LNCAP (cell line): ENCODE data around the gene CDC14A.

Experiments
- TF ChIP-seq, protein P1 (sequence below): fragments of 450-650 bp; IDR thresholded peaks from 2 replicates; pipeline ENCODE4 v1.5.1; 2017; ENCODE audit warnings: mild to moderate bottlenecking

The CDC14A gene

GRCh38 chr1:100530880-100531487 lies 178.7 kb downstream of the CDC14A start:
- TF ChIP-seq, protein P1, sequence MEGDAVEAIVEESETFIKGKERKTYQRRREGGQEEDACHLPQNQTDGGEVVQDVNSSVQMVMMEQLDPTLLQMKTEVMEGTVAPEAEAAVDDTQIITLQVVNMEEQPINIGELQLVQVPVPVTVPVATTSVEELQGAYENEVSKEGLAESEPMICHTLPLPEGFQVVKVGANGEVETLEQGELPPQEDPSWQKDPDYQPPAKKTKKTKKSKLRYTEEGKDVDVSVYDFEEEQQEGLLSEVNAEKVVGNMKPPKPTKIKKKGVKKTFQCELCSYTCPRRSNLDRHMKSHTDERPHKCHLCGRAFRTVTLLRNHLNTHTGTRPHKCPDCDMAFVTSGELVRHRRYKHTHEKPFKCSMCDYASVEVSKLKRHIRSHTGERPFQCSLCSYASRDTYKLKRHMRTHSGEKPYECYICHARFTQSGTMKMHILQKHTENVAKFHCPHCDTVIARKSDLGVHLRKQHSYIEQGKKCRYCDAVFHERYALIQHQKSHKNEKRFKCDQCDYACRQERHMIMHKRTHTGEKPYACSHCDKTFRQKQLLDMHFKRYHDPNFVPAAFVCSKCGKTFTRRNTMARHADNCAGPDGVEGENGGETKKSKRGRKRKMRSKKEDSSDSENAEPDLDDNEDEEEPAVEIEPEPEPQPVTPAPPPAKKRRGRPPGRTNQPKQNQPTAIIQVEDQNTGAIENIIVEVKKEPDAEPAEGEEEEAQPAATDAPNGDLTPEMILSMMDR: no peak

GRCh38 chr1:100532645-100533044 lies 180.3 kb downstream of the CDC14A start:
- TF ChIP-seq, protein P1: no peak

GRCh38 chr1:100535264-100535663 lies 183.0 kb downstream of the CDC14A start:
- TF ChIP-seq, protein P1: no peak

DNA sequence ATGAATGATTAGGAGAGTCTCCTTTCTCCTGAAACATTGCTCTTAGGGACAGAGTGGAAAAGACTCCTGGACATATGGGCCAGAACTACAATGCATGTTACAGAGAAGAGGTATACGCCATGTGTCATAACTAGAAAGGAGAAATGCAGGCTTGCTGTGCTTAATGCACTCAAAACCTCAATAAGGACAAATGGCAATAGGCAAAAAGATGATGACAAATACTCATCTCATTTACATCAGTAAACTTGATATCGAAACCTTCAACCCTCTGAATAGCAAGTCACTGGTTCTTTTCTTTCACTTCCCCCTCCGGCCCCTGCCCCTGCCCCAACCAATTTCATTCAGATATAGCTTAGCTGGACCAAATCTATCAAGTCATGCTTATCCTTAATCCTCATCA lies 183.7 kb downstream of the CDC14A start:
- TF ChIP-seq, protein P1: no peak

DNA sequence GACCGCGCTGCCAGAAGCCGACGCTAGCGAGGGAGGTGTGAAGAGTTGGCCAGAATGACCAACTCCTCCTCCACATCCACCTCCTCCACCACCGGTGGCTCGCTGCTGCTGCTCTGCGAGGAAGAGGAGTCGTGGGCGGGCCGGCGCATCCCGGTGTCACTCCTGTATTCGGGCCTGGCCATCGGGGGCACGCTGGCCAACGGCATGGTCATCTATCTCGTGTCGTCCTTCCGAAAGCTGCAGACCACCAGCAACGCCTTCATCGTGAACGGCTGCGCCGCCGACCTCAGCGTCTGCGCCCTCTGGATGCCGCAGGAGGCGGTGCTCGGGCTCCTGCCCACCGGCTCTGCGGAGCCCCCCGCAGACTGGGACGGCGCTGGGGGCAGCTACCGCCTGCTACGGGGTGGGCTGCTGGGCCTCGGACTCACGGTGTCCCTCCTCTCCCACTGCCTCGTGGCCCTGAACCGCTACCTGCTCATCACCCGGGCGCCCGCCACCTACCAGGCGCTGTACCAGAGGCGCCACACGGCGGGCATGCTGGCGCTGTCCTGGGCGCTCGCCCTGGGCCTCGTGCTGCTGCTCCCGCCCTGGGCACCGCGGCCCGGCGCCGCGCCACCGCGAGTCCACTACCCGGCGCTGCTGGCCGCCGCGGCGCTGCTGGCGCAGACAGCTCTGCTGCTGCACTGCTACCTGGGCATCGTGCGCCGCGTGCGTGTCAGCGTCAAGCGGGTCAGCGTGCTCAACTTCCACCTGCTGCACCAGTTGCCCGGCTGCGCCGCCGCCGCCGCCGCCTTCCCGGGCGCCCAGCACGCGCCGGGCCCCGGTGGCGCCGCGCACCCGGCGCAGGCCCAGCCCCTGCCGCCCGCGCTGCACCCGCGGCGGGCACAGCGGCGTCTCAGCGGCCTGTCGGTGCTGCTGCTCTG lies 186.9 kb downstream of the CDC14A start:
- TF ChIP-seq, protein P1: no peak

GRCh38 chr1:100539836-100540536 lies 187.7 kb downstream of the CDC14A start:
- TF ChIP-seq, protein P1: no peak

GRCh38 chr1:100542285-100542684 lies 190.0 kb downstream of the CDC14A start:
- TF ChIP-seq, protein P1: no peak
